ENCODE data around the gene TRPM6. TPM values are rescaled to one million over a fixed set of nuclear protein-coding genes. Genes with fewer than 3 reads are reported as not detected.

The TRPM6 gene
- total RNA-seq, 6 experiments from 2014 or later: not detected

DNA sequence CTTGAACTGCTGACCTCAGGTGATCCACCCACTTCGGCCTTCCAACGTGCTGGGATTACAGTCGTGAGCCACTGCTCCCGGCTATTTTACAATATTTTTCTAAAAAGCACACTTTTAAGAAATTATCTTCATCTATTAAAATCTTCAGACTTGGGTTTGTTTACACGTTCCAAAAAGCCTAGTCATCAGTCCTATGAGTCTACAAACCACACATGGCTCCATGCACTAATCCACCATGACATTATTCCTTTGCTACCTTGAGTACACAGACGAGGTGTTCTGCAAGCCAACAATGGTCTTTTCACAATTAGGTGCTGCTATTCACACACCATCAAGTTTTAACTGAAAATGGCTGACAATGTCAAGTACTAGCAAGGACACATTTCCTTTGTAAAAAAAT lies 41.0 kb downstream of the TRPM6 start:
- no peak overlapping the region for H3K4me3 Mint-ChIP-seq
- peaks cover 1% of the 10 kb centered on the region for H3K27me3 Mint-ChIP-seq (ENCODE audit: insufficient read depth)
- TF ChIP-seq, protein P1, sequence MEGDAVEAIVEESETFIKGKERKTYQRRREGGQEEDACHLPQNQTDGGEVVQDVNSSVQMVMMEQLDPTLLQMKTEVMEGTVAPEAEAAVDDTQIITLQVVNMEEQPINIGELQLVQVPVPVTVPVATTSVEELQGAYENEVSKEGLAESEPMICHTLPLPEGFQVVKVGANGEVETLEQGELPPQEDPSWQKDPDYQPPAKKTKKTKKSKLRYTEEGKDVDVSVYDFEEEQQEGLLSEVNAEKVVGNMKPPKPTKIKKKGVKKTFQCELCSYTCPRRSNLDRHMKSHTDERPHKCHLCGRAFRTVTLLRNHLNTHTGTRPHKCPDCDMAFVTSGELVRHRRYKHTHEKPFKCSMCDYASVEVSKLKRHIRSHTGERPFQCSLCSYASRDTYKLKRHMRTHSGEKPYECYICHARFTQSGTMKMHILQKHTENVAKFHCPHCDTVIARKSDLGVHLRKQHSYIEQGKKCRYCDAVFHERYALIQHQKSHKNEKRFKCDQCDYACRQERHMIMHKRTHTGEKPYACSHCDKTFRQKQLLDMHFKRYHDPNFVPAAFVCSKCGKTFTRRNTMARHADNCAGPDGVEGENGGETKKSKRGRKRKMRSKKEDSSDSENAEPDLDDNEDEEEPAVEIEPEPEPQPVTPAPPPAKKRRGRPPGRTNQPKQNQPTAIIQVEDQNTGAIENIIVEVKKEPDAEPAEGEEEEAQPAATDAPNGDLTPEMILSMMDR (IDR thresholded peaks at IDR 0.05): no peak
- no peak for DNase-seq
- H3K4me1 Mint-ChIP-seq (ENCODE audit: low read depth): peaks cover 13% of the 10 kb centered on the region
- H3K36me3 Mint-ChIP-seq (ENCODE audit: low read depth): no peaks in the 10 kb centered on the region
- no peaks in the 10 kb centered on the region for H3K9me3 Mint-ChIP-seq
- H3K27ac Mint-ChIP-seq: no peak overlapping the region

DNA sequence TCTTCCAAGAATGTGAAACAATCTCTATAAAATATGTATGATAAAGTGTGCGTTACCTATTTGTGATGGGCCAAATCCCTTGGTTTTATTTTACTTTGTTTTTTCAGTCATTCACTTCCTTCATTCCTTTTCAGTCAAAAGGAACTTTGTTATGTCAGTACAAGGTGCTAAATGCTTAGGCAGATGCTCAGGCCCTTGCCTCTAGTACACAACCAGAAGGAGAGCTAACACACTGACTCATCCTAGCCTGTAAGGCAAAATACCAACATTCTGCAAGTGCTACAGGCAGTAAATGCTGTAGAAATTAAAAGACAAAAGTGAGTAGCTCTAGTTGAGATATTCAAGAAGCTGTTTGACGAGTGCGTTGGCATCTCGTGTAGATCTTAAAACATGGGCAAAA lies 49.4 kb downstream of the TRPM6 start:
- H3K36me3 Mint-ChIP-seq (ENCODE audit: low read depth): no peaks in the 10 kb centered on the region
- no peak overlapping the region for H3K4me3 Mint-ChIP-seq
- no peak overlapping the region for H3K27ac Mint-ChIP-seq
- H3K27me3 Mint-ChIP-seq (ENCODE audit: insufficient read depth): peaks cover 2% of the 10 kb centered on the region; the same call in 1 of the 2 replicates
- no peak for DNase-seq
- TF ChIP-seq, protein P1 (IDR thresholded peaks at IDR 0.05): no peak
- H3K4me1 Mint-ChIP-seq (ENCODE audit: low read depth): peaks cover 6% of the 10 kb centered on the region; the same call in 1 of the 2 replicates
- H3K9me3 Mint-ChIP-seq: no peaks in the 10 kb centered on the region

DNA sequence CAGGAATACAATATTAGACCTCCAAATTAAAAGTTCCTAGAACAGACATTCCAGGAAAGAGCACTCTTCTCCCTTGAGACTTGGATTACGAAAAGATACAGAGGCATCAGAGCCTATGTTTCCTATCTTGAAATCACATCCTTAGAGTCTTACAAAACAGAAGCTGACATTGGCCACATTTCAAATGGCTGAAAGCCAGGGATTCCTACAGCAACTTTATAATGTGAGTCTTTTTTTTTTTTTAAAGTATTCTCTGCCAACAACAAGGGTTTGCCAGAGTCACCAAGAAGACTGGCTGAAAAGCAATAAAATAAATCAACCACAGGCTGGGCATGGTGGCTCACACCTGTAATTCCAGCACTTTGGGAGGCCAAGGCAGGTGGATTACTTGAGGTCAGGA lies 63.1 kb downstream of the TRPM6 start:
- H3K27ac Mint-ChIP-seq: no peak overlapping the region
- H3K9me3 Mint-ChIP-seq: no peaks in the 10 kb centered on the region
- TF ChIP-seq, protein P1 (IDR thresholded peaks at IDR 0.05): no peak

DNA sequence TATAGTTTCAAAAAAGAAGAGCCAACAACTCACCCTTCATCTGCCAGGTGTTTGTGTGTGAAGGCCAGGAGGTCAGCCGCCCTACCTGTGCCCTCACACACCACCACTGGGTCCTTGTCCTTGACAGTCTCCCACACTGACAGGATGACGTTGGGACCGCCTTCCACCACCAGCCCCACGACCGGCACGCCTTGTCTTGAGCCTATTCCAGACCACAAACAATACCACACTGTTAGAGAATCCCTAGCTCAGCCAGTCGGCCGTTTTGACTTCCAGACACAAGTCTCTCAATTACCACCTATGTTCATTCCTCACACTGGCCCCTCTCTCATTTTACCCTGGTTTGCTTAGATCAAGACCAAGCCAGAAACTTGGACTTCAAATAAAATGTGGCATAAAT lies 66.1 kb downstream of the TRPM6 start:
- no peak overlapping the region for H3K4me3 Mint-ChIP-seq
- H3K27me3 Mint-ChIP-seq (ENCODE audit: insufficient read depth): no peaks in the 10 kb centered on the region
- no peaks in the 10 kb centered on the region for H3K4me1 Mint-ChIP-seq (ENCODE audit: low read depth)
- no peak overlapping the region for H3K27ac Mint-ChIP-seq
- TF ChIP-seq, protein P1 (IDR thresholded peaks at IDR 0.05): no peak
- H3K9me3 Mint-ChIP-seq: no peaks in the 10 kb centered on the region
- no peaks in the 10 kb centered on the region for H3K36me3 Mint-ChIP-seq (ENCODE audit: low read depth)
- DNase-seq: no peak

More for the DNA sequence above, 63.1 kb downstream of the TRPM6 start:
- no peaks in the 10 kb centered on the region; the same call in 1 of the 2 replicates for H3K27me3 Mint-ChIP-seq (ENCODE audit: insufficient read depth)
- no peak for DNase-seq
- H3K4me1 Mint-ChIP-seq (ENCODE audit: low read depth): no peaks in the 10 kb centered on the region
- no peak overlapping the region for H3K4me3 Mint-ChIP-seq
- no peaks in the 10 kb centered on the region for H3K36me3 Mint-ChIP-seq (ENCODE audit: low read depth)

DNA sequence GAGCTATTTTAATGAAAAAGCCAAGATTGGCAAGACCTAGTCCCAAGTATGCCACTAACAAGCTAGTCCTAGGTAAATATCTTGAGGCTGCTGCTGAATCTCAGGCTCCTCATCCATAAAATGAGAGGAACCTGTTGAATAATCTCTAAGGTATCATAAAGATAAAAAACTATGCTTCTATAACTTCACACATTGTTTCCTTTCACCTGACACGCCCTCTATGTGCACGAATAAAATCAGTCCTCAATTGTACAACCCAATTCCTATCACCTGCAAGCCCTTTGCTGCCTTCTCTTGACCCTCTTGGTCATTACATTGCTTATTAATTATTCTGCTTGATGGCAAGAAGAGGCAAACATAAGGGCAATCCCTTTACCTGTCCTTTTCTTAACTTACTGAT lies 69.9 kb downstream of the TRPM6 start:
- Mint-ChIP-seq H3K36me3 (ENCODE audit: low read depth) (no peaks in the 10 kb centered on the region), H3K9me3 (no peaks in the 10 kb centered on the region), H3K4me1 (ENCODE audit: low read depth) (no peaks in the 10 kb centered on the region), H3K27ac (no peak overlapping the region), H3K27me3 (ENCODE audit: insufficient read depth) (peaks cover 3% of the 10 kb centered on the region), H3K4me3 (no peak overlapping the region)
- no peak for DNase-seq
- TF ChIP-seq, protein P1 (IDR thresholded peaks at IDR 0.05): no peak

DNA sequence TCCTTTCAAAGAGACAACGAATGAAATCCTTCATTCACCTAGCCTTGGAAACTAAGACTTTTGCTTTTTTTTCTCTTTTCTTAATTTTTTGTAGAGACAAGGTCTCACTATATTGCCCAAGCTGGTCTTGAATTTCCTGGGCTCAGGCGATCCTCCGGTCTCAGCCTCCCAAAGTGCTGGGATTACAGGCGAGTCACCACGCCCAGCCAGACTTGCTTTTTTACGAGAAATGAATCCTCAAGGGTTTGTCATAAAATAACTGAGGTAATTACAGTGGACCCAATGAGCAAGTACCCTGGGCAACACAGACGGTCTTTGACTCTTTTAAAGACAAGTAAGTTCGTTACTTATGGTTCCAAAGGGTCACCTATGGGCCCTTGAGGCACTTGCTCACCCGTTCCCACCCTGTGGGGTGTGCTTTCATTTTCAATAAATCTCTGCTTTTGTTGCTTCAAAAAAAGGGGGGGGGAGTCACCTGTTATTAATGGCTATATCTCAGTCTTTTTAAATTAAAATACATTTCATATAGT lies 70.4 kb downstream of the TRPM6 start:
- Mint-ChIP-seq H3K4me3 (no peak overlapping the region), H3K4me1 (ENCODE audit: low read depth) (no peaks in the 10 kb centered on the region)
- TF ChIP-seq, protein P1 (IDR thresholded peaks at IDR 0.05): no peak

More for the DNA sequence above, 70.4 kb downstream of the TRPM6 start:
- Mint-ChIP-seq H3K27me3 (ENCODE audit: insufficient read depth) (peaks cover 3% of the 10 kb centered on the region), H3K27ac (no peak overlapping the region), H3K9me3 (no peaks in the 10 kb centered on the region), H3K36me3 (ENCODE audit: low read depth) (no peaks in the 10 kb centered on the region)
- DNase-seq: no peak
